Measurements from ENCODE around the gene SGIP1.

SGIP1 gene

DNA sequence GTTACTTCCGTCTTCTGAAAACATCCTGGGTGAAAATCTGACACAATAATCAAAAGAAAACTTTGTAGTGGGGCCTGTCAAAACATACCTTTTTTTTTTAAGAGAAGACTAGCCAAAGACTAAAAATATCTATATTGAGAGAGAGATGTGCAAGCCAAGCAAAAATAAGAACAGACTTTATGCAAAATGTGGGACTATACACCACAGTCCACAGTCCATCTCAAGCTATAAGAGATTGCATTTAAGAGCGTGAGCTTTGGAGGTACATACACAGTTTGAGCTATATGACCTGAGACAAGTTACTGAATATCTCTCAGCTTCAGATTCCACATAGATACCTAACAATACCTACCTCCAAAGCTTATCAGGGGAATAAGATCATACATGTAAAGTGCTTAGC is 153.4 kb downstream of the SGIP1 start:
- H3K4me3 ChIP-seq (IDR thresholded peaks at IDR 0.05; ENCODE audit: insufficient read depth, low read depth, low read length) = no peak overlapping the region
- H2AFZ ChIP-seq (ENCODE audit: low read depth) = no peak overlapping the region
- no peaks in the 10 kb centered on the region for H3K27me3 ChIP-seq (ENCODE audit: insufficient read depth, low read depth)
- no peaks in the 10 kb centered on the region for H3K79me2 ChIP-seq (ENCODE audit: insufficient read depth, low read depth)
- H3K4me2 ChIP-seq = no peak overlapping the region
- H3K36me3 ChIP-seq (ENCODE audit: insufficient read depth) = no peaks in the 10 kb centered on the region
- no peaks in the 10 kb centered on the region for H3K4me1 ChIP-seq (ENCODE audit: low read depth, poor library complexity, severe bottlenecking)
- no peak overlapping the region for H3K9ac ChIP-seq
- H4K20me1 ChIP-seq (ENCODE audit: insufficient read depth) = no peaks in the 10 kb centered on the region
- TF ChIP-seq, protein P1, sequence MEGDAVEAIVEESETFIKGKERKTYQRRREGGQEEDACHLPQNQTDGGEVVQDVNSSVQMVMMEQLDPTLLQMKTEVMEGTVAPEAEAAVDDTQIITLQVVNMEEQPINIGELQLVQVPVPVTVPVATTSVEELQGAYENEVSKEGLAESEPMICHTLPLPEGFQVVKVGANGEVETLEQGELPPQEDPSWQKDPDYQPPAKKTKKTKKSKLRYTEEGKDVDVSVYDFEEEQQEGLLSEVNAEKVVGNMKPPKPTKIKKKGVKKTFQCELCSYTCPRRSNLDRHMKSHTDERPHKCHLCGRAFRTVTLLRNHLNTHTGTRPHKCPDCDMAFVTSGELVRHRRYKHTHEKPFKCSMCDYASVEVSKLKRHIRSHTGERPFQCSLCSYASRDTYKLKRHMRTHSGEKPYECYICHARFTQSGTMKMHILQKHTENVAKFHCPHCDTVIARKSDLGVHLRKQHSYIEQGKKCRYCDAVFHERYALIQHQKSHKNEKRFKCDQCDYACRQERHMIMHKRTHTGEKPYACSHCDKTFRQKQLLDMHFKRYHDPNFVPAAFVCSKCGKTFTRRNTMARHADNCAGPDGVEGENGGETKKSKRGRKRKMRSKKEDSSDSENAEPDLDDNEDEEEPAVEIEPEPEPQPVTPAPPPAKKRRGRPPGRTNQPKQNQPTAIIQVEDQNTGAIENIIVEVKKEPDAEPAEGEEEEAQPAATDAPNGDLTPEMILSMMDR (conservative IDR thresholded peaks at IDR 0.05; ENCODE audit: low read depth, low read length) = no peak
- no peak overlapping the region for H3K27ac ChIP-seq

DNA sequence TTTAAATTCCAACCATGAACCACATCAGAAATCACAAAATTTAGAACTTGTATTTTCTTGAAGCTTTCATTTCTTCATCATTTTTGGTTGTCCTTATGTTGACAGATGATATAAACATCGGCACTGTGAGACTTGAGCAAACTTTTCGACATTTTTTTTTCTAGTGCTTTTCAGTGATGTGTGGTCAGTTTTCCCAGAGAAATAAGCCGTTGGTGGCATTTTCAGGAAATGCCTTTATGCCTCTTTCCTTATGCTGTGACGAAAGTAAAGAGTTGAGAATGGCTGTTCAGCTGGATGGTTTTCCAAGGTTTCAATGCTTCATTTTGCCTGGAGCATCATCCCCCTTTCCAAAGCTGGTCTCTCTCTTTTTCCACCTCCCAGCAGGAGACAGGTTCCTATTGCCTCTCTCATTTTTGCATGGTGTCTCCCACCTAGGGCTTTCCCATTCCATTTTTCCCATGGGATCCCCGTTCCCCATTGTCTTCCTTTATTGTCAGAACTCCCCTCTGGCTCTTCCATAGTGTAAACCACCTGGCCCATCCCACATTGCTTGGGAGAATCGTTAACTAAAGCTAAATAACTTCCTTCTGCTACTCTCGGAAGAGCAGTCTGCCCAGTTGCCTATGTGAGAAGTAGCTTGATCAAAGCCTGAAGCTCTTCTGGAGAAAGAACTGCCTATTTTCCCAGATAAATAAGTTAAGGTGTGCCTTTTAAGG is 156.9 kb downstream of the SGIP1 start:
- no peaks in the 10 kb centered on the region for H4K20me1 ChIP-seq (ENCODE audit: insufficient read depth)
- no peak overlapping the region for H3K4me2 ChIP-seq
- no peaks in the 10 kb centered on the region for H3K4me1 ChIP-seq (ENCODE audit: low read depth, poor library complexity, severe bottlenecking)
- no peaks in the 10 kb centered on the region for H3K36me3 ChIP-seq (ENCODE audit: insufficient read depth)
- H3K4me3 ChIP-seq (IDR thresholded peaks at IDR 0.05; ENCODE audit: insufficient read depth, low read depth, low read length) = no peak overlapping the region
- H3K27ac ChIP-seq = no peak overlapping the region
- H3K9ac ChIP-seq = no peak overlapping the region
- TF ChIP-seq, protein P1 (conservative IDR thresholded peaks at IDR 0.05; ENCODE audit: low read depth, low read length) = no peak
- no peaks in the 10 kb centered on the region for H3K79me2 ChIP-seq (ENCODE audit: insufficient read depth, low read depth)
- no peak overlapping the region for H2AFZ ChIP-seq (ENCODE audit: low read depth)
- no peaks in the 10 kb centered on the region for H3K27me3 ChIP-seq (ENCODE audit: insufficient read depth, low read depth)

DNA sequence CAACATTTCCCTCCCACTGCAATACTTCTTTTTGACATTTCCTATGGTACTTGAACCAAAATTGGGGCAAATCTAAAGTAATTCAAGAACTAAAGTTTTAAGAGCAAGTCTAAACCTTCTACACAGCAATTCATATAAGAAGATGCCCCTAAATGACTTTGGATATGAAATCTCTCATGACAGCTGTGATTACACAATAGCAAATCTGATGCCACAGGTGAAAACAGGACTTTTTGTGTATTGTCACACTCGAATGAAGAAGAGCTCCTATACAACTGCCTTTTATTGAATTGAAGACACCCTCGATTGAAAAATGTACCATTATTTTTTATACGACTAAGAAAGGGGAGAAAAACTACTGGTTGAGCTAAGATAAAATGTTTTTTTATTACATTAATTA is 158.7 kb downstream of the SGIP1 start:
- no peak overlapping the region for H2AFZ ChIP-seq (ENCODE audit: low read depth)

DNA sequence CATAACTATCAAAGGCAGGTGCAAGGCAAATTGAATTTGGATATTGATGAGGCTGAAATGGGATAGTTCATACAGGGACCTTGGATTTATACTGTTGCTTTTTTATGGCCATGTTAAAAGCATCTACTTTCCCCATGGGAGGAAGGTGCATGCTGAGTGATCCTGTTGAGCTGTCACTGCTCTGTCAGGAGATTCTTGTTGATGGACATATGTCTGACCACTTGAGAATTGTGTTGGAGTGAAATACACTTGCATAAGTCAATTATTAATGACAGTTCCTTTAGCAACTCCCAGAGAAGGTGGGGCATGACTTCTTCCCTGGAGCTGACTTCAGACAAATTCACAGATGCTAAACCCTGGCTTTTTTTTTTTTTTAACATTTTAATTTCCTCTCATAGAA is 159.9 kb downstream of the SGIP1 start:
- no peaks in the 10 kb centered on the region for H3K27me3 ChIP-seq (ENCODE audit: insufficient read depth, low read depth)
- no peak overlapping the region for H2AFZ ChIP-seq (ENCODE audit: low read depth)
- no peak overlapping the region for H3K4me2 ChIP-seq
- H3K4me1 ChIP-seq (ENCODE audit: low read depth, poor library complexity, severe bottlenecking) = no peaks in the 10 kb centered on the region
- H4K20me1 ChIP-seq (ENCODE audit: insufficient read depth) = no peaks in the 10 kb centered on the region
- no peak overlapping the region for H3K9ac ChIP-seq
- H3K36me3 ChIP-seq (ENCODE audit: insufficient read depth) = no peaks in the 10 kb centered on the region
- TF ChIP-seq, protein P1 (conservative IDR thresholded peaks at IDR 0.05; ENCODE audit: low read depth, low read length) = no peak
- no peak overlapping the region for H3K27ac ChIP-seq
- H3K4me3 ChIP-seq (IDR thresholded peaks at IDR 0.05; ENCODE audit: insufficient read depth, low read depth, low read length) = no peak overlapping the region
- H3K79me2 ChIP-seq (ENCODE audit: insufficient read depth, low read depth) = no peaks in the 10 kb centered on the region

More for the DNA sequence above, 158.7 kb downstream of the SGIP1 start:
- Histone ChIP-seq H3K9ac (no peak overlapping the region), H3K4me2 (no peak overlapping the region), H4K20me1 (ENCODE audit: insufficient read depth) (no peaks in the 10 kb centered on the region), H3K27ac (no peak overlapping the region), H3K4me1 (ENCODE audit: low read depth, poor library complexity, severe bottlenecking) (no peaks in the 10 kb centered on the region), H3K4me3 (IDR thresholded peaks at IDR 0.05; ENCODE audit: insufficient read depth, low read depth, low read length) (no peak overlapping the region), H3K79me2 (ENCODE audit: insufficient read depth, low read depth) (no peaks in the 10 kb centered on the region), H3K36me3 (ENCODE audit: insufficient read depth) (no peaks in the 10 kb centered on the region), H3K27me3 (ENCODE audit: insufficient read depth, low read depth) (no peaks in the 10 kb centered on the region)
- TF ChIP-seq, protein P1 (conservative IDR thresholded peaks at IDR 0.05; ENCODE audit: low read depth, low read length) = no peak
